Prostate gland (tissue), 2 donors: ENCODE data around the gene AP3B1. TPM values are rescaled to one million over a fixed set of nuclear protein-coding genes. Genes with fewer than 3 reads are reported as not detected.
A peak's percentile ranks its signal among the peaks of the same experiment; 100 is the strongest.

Experiments used
- DNase-seq: peaks from one replicate; pipeline ENCODE4 v3.0.0-alpha.2; 2019; ENCODE audit warnings: low spot score
- H3K27ac ChIP-seq, 2 donors: fragments of 200-600 bp; sonication (generic); 2 replicates each; pipeline ENCODE4 v1.5.1; 2017 to 2019
- H3K27me3 ChIP-seq: fragments of 200-600 bp; sonication (generic); replicated peaks from 2 replicates; pipeline ENCODE4 v1.5.1; 2019; ENCODE audit not compliant: insufficient read depth
- H3K36me3 ChIP-seq, 2 donors: fragments of 200-600 bp; sonication (generic); 1 replicate in 1 of 2; 2 replicates in 1 of 2; pipeline versions ENCODE4 v1.5.1 to v1.8.1; 2017 to 2019
- H3K4me1 ChIP-seq: fragments of 200-600 bp; sonication (generic); replicated peaks from 2 replicates; pipeline ENCODE4 v1.5.1; 2019
- H3K4me3 ChIP-seq, 2 donors: fragments of 200-600 bp; sonication (generic); 2 replicates each; pipeline ENCODE4 v1.5.1; 2017 to 2019
- H3K9me3 ChIP-seq: fragments of 200-600 bp; sonication (generic); 2 replicates; pipeline ENCODE4 v1.5.1; 2017
- POLR2A ChIP-seq: fragments of 450-650 bp; IDR thresholded peaks from one replicate; pipeline ENCODE4 v1.6.1; 2016; ENCODE audit warnings: antibody characterized with exemption, mild to moderate bottlenecking
- POLR2AphosphoS5 ChIP-seq: sonication (generic); formaldehyde crosslinking; IDR thresholded peaks from one replicate; pipeline ENCODE4 v1.6.1; 2017; ENCODE audit warnings: antibody characterized with exemption
- WGBS: methylation state at CpG from one replicate; pipeline ENCODE4 v1.1.5; 2018; 5-methylcytosine and 5-hydroxymethylcytosine counted together
- intact Hi-C: fragments of 100-400 bp; cut with DNase I; formaldehyde crosslinking; loops from one replicate; pipeline ENCODE4 v1.14.2; 2022
- total RNA-seq, 2 donors: library from RNA; depleted of rRNA; stranded (reverse); fragments of >200 nt; gene quantifications; one replicate each; pipeline ENCODE4 v1.1.0, GENCODE V29; 2016
- TF ChIP-seq, protein P1 (sequence below), 4 experiments: fragments of 200-600 bp in 2 of 4; fragments of 450-650 bp in 2 of 4; sonication (generic) in 2 of 4; IDR thresholded peaks; 1 replicate in 3 of 4; 2 replicates in 1 of 4; pipeline ENCODE4 v1.5.1; 2016 to 2019; ENCODE audit warnings: antibody characterized with exemption in 4 of 4, mild to moderate bottlenecking in 2 of 4, moderate library complexity in 2 of 4

The AP3B1 gene
- total RNA-seq, 2 donors from 2014 or later = 33.1 to 60.5 TPM

DNA sequence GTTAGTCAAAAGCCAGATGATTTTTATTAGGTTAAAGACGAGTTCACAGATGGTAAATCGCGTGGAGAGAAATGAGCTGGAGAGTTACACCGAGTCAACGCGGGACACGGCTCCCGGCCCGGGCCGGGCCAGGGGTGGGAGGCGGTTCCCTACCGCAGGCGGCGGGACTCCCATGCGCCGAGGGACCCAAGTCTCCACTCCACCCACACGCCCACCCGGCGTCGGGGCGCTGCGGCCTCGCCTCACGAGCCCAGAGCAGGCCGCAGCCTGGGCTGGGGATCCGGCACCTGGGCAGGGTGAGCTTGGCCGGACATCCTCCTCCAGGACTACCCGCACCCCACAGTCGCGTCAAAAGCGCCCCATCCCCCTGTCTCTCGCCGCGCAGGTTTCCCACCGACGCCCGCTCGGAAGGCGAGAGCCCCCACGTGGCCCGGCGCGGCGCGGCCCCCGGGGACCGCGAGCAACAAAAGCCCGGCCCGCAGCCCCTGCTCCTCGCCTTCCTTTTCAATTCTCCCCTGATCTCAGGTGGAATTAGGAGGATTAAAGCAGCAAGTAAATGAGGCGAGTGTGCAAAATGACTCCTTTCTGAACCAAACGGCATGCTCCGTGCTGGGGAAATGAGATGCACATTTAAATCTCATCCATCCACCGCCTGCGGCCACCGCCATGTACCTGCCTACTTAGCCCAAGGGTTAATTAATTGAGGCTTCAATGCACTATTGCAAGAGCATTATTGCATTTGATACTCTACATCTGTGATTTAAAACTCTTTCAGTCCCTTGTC is 321.8 kb downstream of the AP3B1 start:
- TF ChIP-seq, protein P1, sequence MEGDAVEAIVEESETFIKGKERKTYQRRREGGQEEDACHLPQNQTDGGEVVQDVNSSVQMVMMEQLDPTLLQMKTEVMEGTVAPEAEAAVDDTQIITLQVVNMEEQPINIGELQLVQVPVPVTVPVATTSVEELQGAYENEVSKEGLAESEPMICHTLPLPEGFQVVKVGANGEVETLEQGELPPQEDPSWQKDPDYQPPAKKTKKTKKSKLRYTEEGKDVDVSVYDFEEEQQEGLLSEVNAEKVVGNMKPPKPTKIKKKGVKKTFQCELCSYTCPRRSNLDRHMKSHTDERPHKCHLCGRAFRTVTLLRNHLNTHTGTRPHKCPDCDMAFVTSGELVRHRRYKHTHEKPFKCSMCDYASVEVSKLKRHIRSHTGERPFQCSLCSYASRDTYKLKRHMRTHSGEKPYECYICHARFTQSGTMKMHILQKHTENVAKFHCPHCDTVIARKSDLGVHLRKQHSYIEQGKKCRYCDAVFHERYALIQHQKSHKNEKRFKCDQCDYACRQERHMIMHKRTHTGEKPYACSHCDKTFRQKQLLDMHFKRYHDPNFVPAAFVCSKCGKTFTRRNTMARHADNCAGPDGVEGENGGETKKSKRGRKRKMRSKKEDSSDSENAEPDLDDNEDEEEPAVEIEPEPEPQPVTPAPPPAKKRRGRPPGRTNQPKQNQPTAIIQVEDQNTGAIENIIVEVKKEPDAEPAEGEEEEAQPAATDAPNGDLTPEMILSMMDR (IDR thresholded peaks at IDR 0.05) = no peak
- TF ChIP-seq POLR2AphosphoS5 (no peak), POLR2A (no peak)
- H3K27me3 ChIP-seq = peaks cover 38% of the 10 kb centered on the region
- H3K9me3 ChIP-seq = no peaks in the 10 kb centered on the region
- H3K36me3 ChIP-seq = no peaks in the 10 kb centered on the region
- H3K27ac ChIP-seq = no peak overlapping the region
- H3K4me1 ChIP-seq = no peaks in the 10 kb centered on the region
- intact Hi-C loops = no loop called here
- peak overlapping the region in 1 of 2 donors; percentile 11 for H3K4me3 ChIP-seq
- WGBS = 3% methylated on average over 57 of the region's 57 CpGs
- DNase-seq = no peak

GRCh38 chr5:77971776-77972468 is 322.6 kb downstream of the AP3B1 start:
- TF ChIP-seq POLR2AphosphoS5 (no peak), POLR2A (no peak)
- TF ChIP-seq, protein P1 (IDR thresholded peaks at IDR 0.05) = no peak
- intact Hi-C loops = no loop called here
- H3K27ac ChIP-seq = no peak overlapping the region
- H3K9me3 ChIP-seq = no peaks in the 10 kb centered on the region
- no peak for DNase-seq
- peaks cover 38% of the 10 kb centered on the region for H3K27me3 ChIP-seq
- no peak overlapping the region for H3K4me3 ChIP-seq
- WGBS = 12% methylated on average over 16 of the region's 16 CpGs
- H3K36me3 ChIP-seq = no peaks in the 10 kb centered on the region
- no peaks in the 10 kb centered on the region for H3K4me1 ChIP-seq

- DNase-seq = no peak
- Histone ChIP-seq H3K27me3 (peaks cover 38% of the 10 kb centered on the region), H3K36me3 (no peaks in the 10 kb centered on the region), H3K9me3 (no peaks in the 10 kb centered on the region), H3K27ac (no peak overlapping the region), H3K4me1 (no peaks in the 10 kb centered on the region), H3K4me3 (no peak overlapping the region)
- TF ChIP-seq POLR2A (no peak), POLR2AphosphoS5 (no peak)
- TF ChIP-seq, protein P1 (IDR thresholded peaks at IDR 0.05) = no peak
- intact Hi-C loops = no loop called here
- WGBS = 64% methylated on average over 5 of the region's 5 CpGs
Observed at GRCh38 chr5:77970891-77971290, 323.6 kb downstream of the AP3B1 start.

- no peaks in the 10 kb centered on the region for H3K36me3 ChIP-seq
- H3K27ac ChIP-seq = no peak overlapping the region
- no peaks in the 10 kb centered on the region for H3K4me1 ChIP-seq
- no peak for DNase-seq
- H3K9me3 ChIP-seq = no peaks in the 10 kb centered on the region
- intact Hi-C loops = no loop called here
- peaks cover 11% of the 10 kb centered on the region for H3K27me3 ChIP-seq
- 86% methylated on average over 4 of the region's 4 CpGs for WGBS
- TF ChIP-seq POLR2AphosphoS5 (no peak), POLR2A (no peak)
- TF ChIP-seq, protein P1 (IDR thresholded peaks at IDR 0.05) = no peak
- no peak overlapping the region for H3K4me3 ChIP-seq
Observed at GRCh38 chr5:77963795-77964194, 330.7 kb downstream of the AP3B1 start.
